Measurements from ENCODE around the gene SRSF7. TPM values are rescaled to one million over a fixed set of nuclear protein-coding genes. Genes with fewer than 3 reads are reported as not detected.

SRSF7 gene
- polyA plus RNA-seq, 3 donors = 46.1 to 168 (median 98.6) TPM

Other genes with a start within 250 kb of the SRSF7 start
- 10 to 100 TPM in 2 of 3 donors, 1 to 10 TPM in 1; 7.5 to 14.1 (median 12.9) TPM for gene HNRNPLL, start 148.4 kb downstream of the SRSF7 start, polyA plus RNA-seq
- gene GALM, start 85.2 kb downstream of the SRSF7 start, polyA plus RNA-seq = 10 to 100 TPM in 1 of 3 donors, 1 to 10 TPM in 2; 6.7 to 11.0 (median 7.8) TPM
- gene GEMIN6, start 26.8 kb upstream of the SRSF7 start, polyA plus RNA-seq = 1 to 10 TPM; 5.7 to 6.7 (median 5.8) TPM
- gene DHX57, start 124.6 kb upstream of the SRSF7 start, polyA plus RNA-seq = 1 to 10 TPM; 4.1 to 5.2 (median 4.7) TPM
- 10 to 100 TPM; 12.3 to 30.8 (median 14.6) TPM for gene MORN2, start 124.6 kb upstream of the SRSF7 start, polyA plus RNA-seq
- 1 to 10 TPM in 1 of 3 donors, under 1 TPM in 2; 0.10 to 2.4 (median 0.14) TPM for gene ARHGEF33, start 138.5 kb upstream of the SRSF7 start, polyA plus RNA-seq